ENCODE results near the gene KIAA1958.
A peak's percentile ranks its signal among the peaks of the same experiment; 100 is the strongest.

KIAA1958 gene

DNA sequence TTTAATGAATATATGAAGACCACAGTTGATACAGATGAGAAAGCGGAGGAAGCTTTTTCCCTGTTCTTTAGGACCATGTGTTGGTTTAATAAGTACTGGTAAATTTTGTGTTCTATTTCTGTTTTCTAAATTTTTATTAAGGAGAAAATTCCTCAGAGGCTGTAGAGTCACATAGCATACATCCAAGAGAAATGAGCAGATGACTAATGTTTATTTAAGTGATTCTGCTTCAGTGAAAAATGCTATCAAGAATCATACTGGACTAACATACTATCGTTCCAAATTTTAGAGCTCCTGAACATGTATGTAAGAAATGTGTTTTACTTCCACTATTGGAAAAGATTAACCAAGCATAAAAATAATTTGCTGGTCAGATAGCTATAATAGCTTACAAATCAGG lies 115.0 kb downstream of the KIAA1958 start:
- no peak for DNase-seq

DNA sequence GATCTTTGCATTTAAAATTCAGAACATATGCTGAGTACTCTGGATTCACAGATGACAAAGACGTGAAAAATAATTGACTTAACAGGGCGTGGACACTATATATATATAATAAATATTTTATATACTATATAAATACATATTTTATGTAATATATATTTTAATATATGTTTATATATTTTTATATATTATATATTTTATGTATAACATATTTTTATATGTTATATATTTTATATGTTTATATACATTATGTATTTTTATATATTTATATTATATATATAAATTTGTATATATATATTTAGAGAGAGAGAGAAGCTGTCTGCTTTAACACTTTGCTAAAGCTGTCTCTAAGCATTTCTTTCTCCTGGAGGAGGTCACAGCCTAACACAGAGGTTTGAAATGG lies 118.2 kb downstream of the KIAA1958 start:
- no peak for DNase-seq

DNA sequence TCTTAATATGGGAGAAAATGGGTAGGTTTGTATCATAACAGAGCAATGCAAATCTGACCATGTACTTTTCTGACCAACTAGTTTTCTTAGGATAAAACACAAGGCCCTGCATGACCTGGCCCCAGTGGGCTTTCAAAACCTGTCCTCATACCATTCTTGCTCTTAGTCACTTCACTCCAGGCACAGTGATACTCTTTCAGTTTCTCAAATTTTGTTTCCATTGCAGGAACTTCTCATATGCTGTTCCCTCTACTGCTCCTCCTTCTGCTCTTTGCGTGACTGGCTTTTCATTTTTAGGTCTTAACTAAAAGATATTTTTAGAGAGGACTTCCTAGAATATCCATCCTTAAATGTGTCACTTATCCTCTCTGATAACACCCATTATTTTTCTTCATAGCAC lies 118.9 kb downstream of the KIAA1958 start:
- no peak for DNase-seq

DNA sequence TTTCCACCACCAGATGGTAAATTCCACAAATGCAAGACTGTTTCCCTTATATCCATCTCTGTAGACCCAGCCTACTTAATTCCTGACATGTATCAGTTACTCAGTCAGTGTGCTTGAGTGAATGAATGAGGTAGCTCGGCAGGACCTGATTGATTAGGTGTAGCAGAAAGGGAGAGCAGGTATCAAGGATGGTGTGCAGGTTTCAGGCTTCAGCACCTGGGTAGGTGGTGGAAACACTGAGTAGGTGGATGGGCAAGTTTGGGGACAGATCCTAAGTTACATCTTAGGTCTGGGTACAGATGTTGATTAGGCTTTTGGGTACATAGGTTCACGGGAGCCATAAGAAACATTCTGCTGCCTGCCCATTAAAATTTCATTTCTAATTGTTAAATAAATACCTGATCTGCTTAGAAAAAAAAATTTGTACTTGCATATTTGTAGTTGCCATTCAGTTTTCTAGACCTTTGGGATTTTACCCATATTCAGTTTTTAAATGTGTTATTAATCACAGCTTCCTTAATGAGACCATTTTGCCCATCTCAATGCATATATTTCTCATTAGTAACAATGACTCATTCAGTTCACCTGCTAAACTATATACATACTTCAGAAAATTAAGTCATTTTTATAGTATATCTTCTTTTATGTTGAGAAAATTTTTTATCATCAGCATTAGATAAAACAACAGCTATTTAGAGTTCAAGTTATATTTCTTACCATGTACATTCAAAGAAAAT lies 119.5 kb downstream of the KIAA1958 start:
- no peak for DNase-seq

DNA sequence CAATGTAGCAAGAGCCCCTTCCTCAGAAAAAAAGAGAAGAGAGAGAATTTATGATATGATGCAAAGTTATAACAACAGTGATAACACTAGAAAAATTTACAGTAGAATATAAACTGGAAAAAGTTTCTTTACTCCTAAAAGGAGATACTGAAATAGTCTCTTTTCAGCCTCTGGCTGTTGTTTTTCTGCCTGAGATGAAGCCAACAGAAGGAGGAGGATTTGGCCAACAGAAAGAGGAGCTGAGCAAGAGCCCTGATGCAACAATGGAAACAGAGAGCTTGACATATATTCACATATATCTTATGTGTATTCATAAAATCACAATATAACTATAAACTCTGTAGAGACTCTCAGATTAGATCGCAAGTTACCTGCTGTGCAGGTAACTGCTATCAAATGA lies 122.2 kb downstream of the KIAA1958 start:
- DNase-seq, result no peak

DNA sequence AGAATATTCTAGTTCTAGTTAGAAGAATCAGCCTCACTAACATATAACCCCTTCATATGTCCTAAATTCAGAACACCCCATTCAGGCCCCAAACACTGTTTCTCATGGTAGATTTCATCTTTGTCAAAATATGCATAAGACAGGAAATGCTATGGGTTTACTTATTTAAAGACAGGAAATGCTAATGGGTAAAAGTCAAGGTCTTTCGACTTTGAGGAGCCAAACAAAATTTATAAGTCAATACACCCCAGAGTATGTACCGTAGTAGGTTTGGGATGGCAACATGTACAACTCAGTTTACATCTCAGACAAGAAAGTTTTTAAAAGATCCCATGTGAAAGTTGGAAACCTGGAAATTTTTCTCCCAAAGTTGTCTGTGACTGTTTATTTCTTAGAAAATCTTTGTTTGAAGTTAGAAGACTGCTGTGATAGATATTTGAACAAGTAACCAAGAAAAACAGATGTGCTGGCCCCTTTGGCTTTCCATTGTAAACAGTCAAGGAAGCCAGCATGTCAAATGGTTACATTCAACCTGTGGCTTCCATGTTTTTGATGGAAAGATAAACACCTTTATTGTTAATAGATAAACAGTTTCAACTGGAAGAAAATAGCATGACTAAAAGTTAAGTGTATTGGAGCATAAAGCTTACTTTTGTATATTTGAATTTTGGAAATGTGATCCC lies 129.1 kb downstream of the KIAA1958 start:
- no peak for DNase-seq

DNA sequence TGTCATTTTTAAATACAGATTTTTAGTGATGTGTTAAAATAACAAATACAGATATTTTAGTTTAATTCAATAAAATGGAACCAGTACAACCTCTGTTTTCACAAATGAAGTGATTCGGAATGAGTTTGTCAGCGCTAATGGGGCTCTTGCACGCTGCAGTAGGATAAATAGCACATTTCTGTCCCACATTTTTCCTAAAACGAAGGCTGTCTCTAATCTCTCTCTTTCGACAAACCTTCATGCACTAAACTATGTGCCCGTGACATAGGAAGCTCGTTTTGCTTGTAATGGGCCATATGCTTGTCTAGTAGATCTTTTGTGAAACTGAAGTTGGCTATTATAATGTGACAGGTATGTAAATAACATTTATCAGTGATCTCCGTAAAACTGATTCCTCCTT lies 130.7 kb downstream of the KIAA1958 start:
- no peak for DNase-seq

DNA sequence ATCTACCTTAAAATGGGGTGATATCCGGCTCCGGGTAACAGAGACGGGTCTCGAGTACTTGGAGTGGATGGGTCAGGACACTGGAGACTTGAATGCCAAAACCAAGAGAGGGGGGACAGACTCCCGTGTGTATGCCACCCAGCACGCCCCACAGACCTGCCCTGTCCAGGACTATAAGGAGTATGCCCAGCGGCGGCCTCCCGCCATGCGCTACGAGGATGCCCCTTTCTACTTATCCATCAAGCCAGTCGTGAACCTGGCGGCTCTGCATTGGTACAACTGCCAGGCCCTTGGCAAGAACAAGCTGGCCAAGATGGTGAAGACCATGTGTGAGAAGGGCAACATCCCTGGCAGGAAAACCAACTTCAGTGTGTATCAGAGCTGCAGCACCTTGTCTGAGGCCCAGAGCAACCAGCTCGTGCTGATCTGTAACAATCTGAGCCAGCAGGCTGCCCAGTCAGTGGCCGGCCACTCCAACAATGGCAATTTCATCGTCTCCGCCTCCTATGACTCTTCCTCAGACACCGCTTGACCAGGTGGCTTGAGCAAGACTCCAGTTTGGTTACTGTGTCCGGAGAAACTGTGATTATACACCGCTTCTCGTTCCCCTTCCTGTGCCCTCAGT lies 131.9 kb downstream of the KIAA1958 start:
- DNase-seq, result no peak

DNA sequence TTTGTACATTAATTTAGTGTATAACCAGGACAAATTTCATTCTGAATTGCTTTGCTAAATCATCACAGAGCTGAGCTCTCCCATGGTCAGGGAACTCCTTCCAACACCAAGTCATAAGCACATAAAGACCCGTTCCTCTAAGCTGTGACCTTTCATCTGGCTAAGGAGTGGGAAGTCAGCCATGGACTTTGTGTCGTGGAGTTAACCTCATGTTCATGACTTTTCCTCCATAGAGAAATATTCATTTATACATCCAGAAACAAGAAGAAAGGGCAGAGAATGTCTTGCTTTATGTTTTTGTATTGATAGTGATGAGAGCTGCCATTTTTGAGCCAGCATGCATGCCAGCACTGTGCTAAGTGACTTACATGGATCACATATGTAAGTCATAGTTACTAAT lies 133.8 kb downstream of the KIAA1958 start:
- DNase-seq, result no peak

DNA sequence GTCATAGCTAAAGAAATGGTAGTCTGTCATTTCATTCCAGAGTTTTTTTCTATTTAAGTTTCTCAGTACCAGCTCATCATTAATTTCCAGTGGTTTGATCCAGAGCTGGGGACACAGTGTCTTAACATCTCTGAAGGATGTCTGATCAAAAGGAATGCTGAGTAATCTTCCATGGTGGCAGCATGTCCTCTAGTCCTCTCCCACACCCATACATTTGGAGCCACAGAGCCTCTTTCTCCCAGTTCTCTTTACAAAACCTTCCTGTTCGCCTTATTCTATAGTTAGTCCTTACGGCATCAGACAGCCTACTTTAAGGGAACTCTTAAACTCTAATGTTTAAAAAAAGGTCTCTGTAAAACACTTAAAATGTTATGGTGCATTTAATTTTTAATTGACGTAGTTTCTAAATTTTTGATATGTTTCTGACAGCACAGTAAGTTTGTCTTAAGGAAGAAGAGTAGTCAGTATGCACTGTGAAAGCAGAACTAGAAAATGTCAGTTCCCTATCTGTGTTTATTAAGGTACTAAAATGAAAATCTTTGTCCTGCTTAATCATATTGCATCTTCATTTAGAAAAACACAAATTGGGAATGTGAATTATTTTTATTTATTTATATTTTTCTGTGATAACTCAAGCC lies 134.5 kb downstream of the KIAA1958 start:
- DNase-seq, result no peak

DNA sequence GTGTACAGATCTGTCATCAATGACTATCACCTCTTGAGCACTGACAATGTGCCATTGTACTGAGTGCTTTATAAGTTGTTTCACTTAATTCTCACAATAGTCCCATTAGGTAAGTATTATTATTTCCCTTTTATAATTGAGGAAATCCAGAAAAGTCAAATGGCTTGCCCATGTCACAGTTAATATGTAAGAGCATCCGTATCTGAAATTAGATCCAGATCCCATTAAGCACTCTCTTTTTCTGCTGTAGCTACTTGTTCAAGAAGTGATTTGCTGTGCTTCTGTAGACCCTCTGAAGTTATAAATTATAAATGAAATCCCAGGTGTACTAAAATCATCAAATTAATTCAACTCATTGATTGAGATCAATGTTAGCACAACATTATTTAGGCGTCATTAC lies 136.6 kb downstream of the KIAA1958 start:
- no peak for DNase-seq

DNA sequence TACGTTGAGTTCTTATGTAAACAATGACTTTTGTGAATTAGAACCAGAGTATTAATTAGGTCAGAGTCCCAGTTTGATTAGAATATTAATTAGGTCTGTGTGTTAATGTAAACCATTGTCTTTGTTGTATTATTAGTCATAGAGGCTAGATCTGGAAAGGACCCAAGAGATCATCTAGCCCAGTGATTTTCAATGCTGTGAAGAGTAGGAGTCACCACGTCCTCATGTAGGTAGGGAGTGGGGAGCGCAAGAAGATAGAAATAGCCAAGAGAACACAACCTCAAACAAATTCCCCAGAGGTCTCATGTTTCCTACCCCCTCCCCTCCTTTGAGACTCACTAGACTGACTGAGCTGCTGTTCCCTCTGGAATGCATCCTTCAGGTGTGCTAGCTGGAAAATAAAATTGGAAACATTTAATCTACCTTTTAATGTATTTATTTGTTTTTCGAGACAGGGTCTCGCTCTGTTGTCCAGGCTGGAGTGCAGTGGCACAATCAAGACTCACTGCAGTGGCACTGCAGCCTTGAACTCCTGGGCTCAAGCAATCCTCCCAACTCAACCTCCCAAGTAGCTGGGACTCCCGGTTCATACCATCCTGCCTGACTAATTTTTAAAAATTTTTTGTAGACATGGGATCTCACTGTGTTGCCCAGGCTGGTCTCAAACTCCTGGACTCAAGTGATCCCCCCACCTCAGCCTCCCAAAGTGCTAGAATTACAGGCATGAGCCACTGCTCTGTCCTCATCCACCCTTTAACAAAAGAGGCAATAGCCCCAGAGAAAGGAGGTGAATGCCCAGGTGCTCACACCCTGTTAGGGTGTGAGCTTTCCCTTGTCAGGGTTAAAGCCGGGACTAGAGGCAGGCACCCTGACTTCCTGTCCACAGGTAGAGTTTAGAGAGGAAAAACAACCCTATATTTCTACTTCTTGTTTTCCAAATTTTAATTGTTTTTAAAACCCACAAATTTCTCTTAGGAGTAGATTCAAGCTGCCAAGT lies 138.4 kb downstream of the KIAA1958 start:
- DNase-seq, result no peak

DNA sequence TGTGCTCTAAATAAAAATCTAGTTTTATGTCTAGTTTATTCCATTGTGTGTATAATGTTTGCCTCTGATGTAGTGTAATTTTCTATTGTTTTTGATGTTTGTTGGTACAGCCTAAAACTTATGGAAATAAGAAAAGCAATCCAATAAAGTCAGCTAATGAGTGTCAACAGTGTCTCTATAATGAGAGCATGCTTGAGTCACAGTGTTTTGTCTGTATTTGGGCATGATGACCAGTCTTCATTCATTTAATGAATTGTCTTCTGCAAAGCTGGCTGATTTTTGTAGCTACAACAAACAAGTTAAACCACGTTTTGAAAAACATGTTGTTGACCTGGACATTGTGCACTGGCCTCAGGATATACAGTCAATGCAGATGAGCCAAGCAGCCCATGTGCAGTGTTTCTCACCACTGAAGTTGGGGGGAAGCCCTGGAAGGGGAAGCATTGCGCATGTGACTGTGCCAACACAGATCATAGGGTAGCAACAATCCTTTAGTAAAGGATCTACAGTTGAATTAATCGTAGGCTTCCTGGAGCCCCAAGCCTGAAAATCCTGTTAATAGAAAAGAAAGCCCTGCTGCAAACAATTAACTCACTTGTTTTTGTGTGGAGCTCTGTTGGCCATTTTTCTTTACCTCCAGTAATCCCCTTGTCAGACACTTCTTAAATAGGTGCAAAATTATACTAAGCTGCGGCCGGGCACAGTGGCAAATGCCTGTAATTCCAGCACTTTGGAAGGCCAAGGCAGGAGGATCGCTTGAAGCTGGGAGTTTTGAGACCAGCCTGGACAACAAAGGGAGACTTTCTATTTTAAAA lies 143.3 kb downstream of the KIAA1958 start:
- DNase-seq, result peak in 2 of 56 donors; percentile 3 to 8

DNA sequence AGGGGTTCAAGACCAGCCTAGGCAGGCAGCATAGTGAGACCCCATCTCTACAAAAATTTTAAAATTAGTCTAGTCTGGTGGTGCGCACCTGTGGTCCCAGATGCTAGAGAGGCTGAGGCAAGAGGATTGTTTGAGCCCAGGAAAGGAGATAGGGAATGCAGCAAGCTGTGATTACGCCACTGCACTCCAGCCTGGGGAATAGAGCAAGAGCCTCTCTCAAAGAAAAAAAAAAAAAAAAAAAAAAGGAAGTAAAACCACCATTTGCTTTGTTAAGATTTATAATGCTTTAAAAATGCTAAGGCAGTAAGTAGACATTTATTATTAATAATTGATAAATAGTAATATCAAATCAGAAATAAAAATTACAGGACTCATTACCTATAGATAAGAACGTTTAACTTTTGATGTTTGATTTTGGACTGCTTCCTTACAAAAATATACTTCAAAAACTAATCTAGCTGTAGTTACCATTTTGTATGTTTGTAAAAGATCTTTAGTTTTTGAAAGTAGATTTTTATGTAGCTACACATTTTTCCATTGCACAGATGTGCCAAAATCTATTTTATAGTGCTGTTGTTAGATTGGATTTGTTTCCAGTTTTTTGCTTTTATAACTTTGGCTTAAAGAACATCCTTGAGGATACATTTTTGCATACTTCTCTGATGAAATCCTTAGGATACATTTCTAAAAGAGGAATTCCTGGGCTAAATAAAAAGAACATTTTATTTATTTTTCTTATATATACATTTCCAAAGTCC lies 144.9 kb downstream of the KIAA1958 start:
- no peak for DNase-seq

DNA sequence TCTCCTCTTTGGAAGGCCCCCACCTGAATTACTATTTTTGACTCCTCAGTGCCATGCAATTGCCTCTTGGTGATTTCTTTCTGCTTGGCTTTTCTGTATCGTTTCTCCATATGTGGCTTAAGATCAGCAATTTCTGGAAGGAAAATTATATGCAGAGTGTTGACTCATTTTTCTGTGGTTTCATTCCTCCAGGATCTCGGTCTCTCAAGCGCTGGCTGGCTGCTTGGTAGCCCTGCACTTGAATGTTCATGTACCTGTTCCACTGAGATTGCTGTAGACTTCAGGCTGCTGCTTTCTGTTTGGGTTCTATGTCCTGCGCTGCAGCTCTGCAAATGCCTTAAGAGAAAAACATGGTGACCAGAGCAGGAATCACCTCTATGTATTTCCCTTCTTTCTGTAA lies 153.7 kb downstream of the KIAA1958 start:
- DNase-seq, result no peak

DNA sequence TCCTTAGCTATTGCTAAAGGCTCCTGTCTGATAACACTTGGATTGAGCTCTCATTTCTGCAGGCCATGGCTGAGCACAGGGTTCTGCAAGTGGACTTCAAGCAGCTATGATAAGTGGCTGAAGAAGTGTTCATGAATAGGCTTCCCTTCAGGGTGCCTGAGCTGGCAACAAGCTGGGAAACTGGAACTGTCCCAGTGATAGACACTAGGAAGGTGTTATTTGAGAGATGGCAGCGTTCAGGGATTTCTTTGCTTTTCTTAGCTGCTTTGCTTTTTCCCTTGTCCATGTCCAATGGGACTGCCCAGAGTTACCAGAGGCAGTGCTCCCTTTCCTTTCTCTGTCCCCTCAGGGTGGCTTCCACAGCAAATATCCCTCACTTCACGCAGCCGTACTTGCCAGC lies 155.5 kb downstream of the KIAA1958 start:
- no peak for DNase-seq

DNA sequence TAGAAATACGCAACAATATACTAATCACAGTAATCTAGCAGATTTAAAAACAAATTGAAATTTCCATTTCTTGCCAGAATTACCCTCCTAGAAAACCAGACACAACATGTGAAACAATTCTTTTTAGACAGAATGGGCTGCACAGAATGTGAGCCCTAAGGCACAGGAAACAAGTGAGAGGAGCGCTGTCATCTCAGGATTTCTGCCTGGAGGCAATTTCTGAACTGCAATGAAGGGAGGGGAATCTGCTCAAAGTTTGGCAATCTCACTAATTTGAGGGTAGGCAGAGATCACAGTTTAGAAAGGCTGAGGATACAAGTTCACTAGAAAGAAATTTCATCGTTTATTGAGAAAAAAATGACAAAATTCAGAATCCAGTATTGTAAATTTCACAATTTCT lies 161.0 kb downstream of the KIAA1958 start:
- DNase-seq, result no peak

DNA sequence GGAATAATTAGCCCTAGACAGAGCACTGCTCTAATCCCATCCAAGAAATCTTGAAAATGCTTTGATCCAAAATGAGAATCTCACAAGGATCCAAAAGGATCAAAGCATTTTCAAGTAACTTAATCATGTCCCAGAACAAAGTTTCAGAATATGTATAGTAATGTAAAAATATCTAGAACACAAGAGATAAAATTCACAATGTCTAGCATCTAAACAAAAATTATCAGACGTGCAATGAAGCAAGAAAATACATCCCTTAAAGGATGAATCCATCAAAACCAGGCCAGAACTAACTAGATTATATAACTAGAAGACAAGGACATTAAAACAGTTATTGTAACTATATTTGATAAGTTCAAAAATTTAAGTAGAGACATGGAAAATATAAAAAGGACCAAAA lies 162.0 kb downstream of the KIAA1958 start:
- no peak for DNase-seq

DNA sequence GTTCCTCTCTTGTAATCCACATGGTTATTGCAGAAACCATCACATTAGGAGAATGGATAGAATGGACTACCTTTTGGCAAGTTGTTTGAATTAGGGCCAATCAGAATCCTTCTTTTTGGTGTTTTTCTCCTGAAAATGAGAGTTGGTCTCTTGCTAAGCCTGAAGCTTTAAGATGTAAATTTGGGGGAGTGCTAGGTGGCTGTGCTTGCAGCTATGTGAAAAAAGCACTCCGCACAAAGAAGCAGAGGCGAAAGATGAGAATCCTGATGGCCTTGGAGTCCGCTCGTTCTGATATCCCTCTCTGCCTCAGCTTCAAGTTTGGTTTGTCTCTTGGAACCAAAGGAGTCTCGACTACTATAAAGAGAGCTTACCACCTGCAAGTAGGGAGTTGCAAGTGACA lies 167.7 kb downstream of the KIAA1958 start:
- no peak for DNase-seq

All from nucleus accumbens (tissue), 56 donors.